OCI-LY3 (cell line): Measurements from ENCODE around the gene SPINK14.

Experiments
- H2AFZ ChIP-seq: fragments of 200-600, 300-600 bp; shearing (Covaris generic); 2 replicates; pipeline ENCODE4 v1.6.0; 2014; ENCODE audit warnings: antibody characterized with exemption, low read depth, low read length
- H3K27ac ChIP-seq: fragments of 200-600, 300-600 bp; sonication (generic); 2 replicates; pipeline ENCODE4 v1.5.1; 2014; ENCODE audit warnings: mild to moderate bottlenecking, low read length, moderate library complexity, mixed read lengths
- H3K27me3 ChIP-seq: fragments of 200-600, 300-600 bp; sonication (generic); 2 replicates; pipeline ENCODE4 v1.6.1; 2014; ENCODE audit warnings: low read depth, low read length, mixed read lengths
- H3K36me3 ChIP-seq: fragments of 200-600, 300-600 bp; sonication (generic); replicated peaks from 2 replicates; pipeline ENCODE3; 2014; ENCODE audit warnings: low read depth, low read length, mixed read lengths
- H3K4me1 ChIP-seq: fragments of 300-600, 200-600 bp; sonication (generic); 2 replicates; pipeline ENCODE4 v1.6.1; 2014; ENCODE audit warnings: low read length, mixed read lengths
- H3K4me2 ChIP-seq: fragments of 200-600, 300-600 bp; sonication (generic); 2 replicates; pipeline ENCODE4 v1.6.1; 2014; ENCODE audit warnings: low read length, mixed read lengths
- H3K4me3 ChIP-seq: fragments of 300-600, 200-600 bp; sonication (generic); 2 replicates; pipeline ENCODE4 v1.5.1; 2014; ENCODE audit warnings: antibody characterized with exemption, mild to moderate bottlenecking, low read length, moderate library complexity
- H3K79me2 ChIP-seq: fragments of 300-600, 200-600 bp; shearing (Covaris generic); 2 replicates; pipeline ENCODE4 v1.6.1; 2014; ENCODE audit warnings: mild to moderate bottlenecking, low read length, mixed read lengths
- H3K9ac ChIP-seq: fragments of 300-600, 200-600 bp; shearing (Covaris generic); 2 replicates; pipeline ENCODE4 v1.6.0; 2014; ENCODE audit warnings: mild to moderate bottlenecking, low read length, moderate library complexity
- H3K9me3 ChIP-seq: fragments of 200-600, 300-600 bp; shearing (Covaris generic); 2 replicates; pipeline ENCODE4 v1.6.1; 2014; ENCODE audit warnings: low read length, mixed read lengths; ENCODE audit not compliant: insufficient read depth
- H4K20me1 ChIP-seq: fragments of 200-600, 300-600 bp; sonication (generic); 2 replicates; pipeline ENCODE4 v1.6.1; 2016; ENCODE audit warnings: low read length, mixed read lengths; ENCODE audit not compliant: insufficient read depth
- CTCF ChIP-seq: fragments of 200-600, 300-600 bp; sonication (generic); IDR thresholded peaks from 2 replicates; pipeline ENCODE4 v1.5.1; 2014; ENCODE audit warnings: antibody characterized with exemption, low read length, low read depth
- EZH2phosphoT487 ChIP-seq: fragments of 200-600 bp; shearing (Covaris generic); IDR thresholded peaks from 2 replicates; pipeline ENCODE4 v1.6.1; 2018; ENCODE audit warnings: antibody characterized with exemption, mixed run types, low read depth

SPINK14 gene

GRCh38 chr5:148193202-148193601 lies 24.9 kb downstream of the SPINK14 start:
- H3K4me1 ChIP-seq = no peaks in the 10 kb centered on the region
- no peak overlapping the region for H3K4me3 ChIP-seq
- TF ChIP-seq EZH2phosphoT487 (no peak), CTCF (no peak)
- no peaks in the 10 kb centered on the region for H4K20me1 ChIP-seq
- no peak overlapping the region for H3K9ac ChIP-seq
- no peak overlapping the region for H3K4me2 ChIP-seq
- H2AFZ ChIP-seq = no peak overlapping the region
- H3K27ac ChIP-seq = no peak overlapping the region
- no peaks in the 10 kb centered on the region for H3K79me2 ChIP-seq
- H3K36me3 ChIP-seq = no peaks in the 10 kb centered on the region
- no peaks in the 10 kb centered on the region for H3K27me3 ChIP-seq
- no peaks in the 10 kb centered on the region for H3K9me3 ChIP-seq

GRCh38 chr5:148201151-148201550 lies 32.8 kb downstream of the SPINK14 start:
- Histone ChIP-seq H2AFZ (peak overlapping the region; percentile 73; the same call in 1 of the 2 replicates), H3K27me3 (no peaks in the 10 kb centered on the region), H3K4me1 (0 out of 2 replicates have a peak, but pooled peaks cover 3% of the 10 kb centered on the region), H3K27ac (no peak overlapping the region), H3K4me3 (peak overlapping the region; percentile 27; the same call in 1 of the 2 replicates), H4K20me1 (no peaks in the 10 kb centered on the region), H3K9me3 (no peaks in the 10 kb centered on the region), H3K9ac (no peak overlapping the region), H3K36me3 (no peaks in the 10 kb centered on the region), H3K4me2 (peak overlapping the region; percentile 50), H3K79me2 (no peaks in the 10 kb centered on the region)
- TF ChIP-seq CTCF (no peak), EZH2phosphoT487 (no peak)

GRCh38 chr5:148202531-148203203 lies 34.3 kb downstream of the SPINK14 start, which contains the start of gene SPINK6:
Gene SPINK6 (plus strand): TSS chr5:148203042. CDS start chr5:148203097, 55 bp downstream.
- Histone ChIP-seq H3K4me3 (no peak within 1 kb of the TSS), H2AFZ (no peak within 1 kb of the TSS), H4K20me1 (no peaks in the 10 kb centered on the region), H3K27ac (no peak within 1 kb of the TSS), H3K4me2 (no peak within 1 kb of the TSS), H3K9me3 (no peaks in the 10 kb centered on the region), H3K79me2 (no peaks in the 10 kb centered on the region), H3K9ac (no peak within 1 kb of the TSS), H3K36me3 (no peaks in the 10 kb centered on the region), H3K4me1 (0 out of 2 replicates have a peak, but pooled peaks cover 3% of the 10 kb centered on the region), H3K27me3 (no peaks in the 10 kb centered on the region)
- TF ChIP-seq CTCF (no peak), EZH2phosphoT487 (no peak)

- Histone ChIP-seq H3K4me3 (no peak overlapping the region), H3K4me2 (no peak overlapping the region), H4K20me1 (no peaks in the 10 kb centered on the region), H3K4me1 (0 out of 2 replicates have a peak, but pooled peaks cover 3% of the 10 kb centered on the region), H2AFZ (no peak overlapping the region), H3K9ac (no peak overlapping the region), H3K9me3 (no peaks in the 10 kb centered on the region), H3K79me2 (no peaks in the 10 kb centered on the region), H3K27me3 (no peaks in the 10 kb centered on the region), H3K27ac (no peak overlapping the region), H3K36me3 (no peaks in the 10 kb centered on the region)
- TF ChIP-seq EZH2phosphoT487 = no peak
- no peak for TF ChIP-seq CTCF
These were observed 36.9 kb downstream of the SPINK14 start for GRCh38 chr5:148205044-148205806.
